K562 (cell line): ENCODE data around the gene MEIKIN.

Experiments
- EZH2 ChIP-seq: IDR thresholded peaks from 2 replicates; pipeline ENCODE4 v1.6.1; 2012; ENCODE audit warnings: low read depth, mild to moderate bottlenecking, inconsistent platforms, low read length, borderline replicate concordance
- HMG20B ChIP-seq: fragments of 250-450 bp; sonication (Bioruptor Pico); IDR thresholded peaks from 2 replicates; pipeline ENCODE4 v1.5.0; 2021; ENCODE audit warnings: mild to moderate bottlenecking
- KDM1A ChIP-seq, 2 experiments: fragments of 450-650 bp; IDR thresholded peaks; 2 replicates each; pipeline ENCODE4 v1.6.1; 2016; ENCODE audit warnings: mild to moderate bottlenecking in 2 of 2
- SMC3 ChIP-seq: conservative IDR thresholded peaks from 2 replicates; pipeline ENCODE4 v1.6.1; 2011; ENCODE audit warnings: low read depth, low read length, improper control_type of control experiment; ENCODE audit not compliant: insufficient read depth
- SNIP1 ChIP-seq: fragments of 450-650 bp; IDR thresholded peaks from 2 replicates; pipeline ENCODE4 v1.7.1; 2017; ENCODE audit warnings: low read depth, mild to moderate bottlenecking
- SRSF1 ChIP-seq: fragments of 200-400 bp; formaldehyde crosslinking; IDR thresholded peaks from 2 replicates; pipeline ENCODE4 v1.6.1; 2017; ENCODE audit warnings: mild to moderate bottlenecking, low read depth, low read length, moderate library complexity
- TF ChIP-seq, protein P1 (sequence below): fragments of 250-450 bp; sonication (Bioruptor Pico); IDR thresholded peaks from 2 replicates; pipeline ENCODE4 v1.4.0; 2020; ENCODE audit warnings: mild to moderate bottlenecking
- TF ChIP-seq, protein P2 (sequence below), 2 experiments: fragments of 450-650 bp; conservative IDR thresholded peaks; 2 replicates each; pipeline ENCODE4 v1.6.1; 2017; ENCODE audit warnings: mild to moderate bottlenecking in 2 of 2, moderate library complexity in 2 of 2
- TF ChIP-seq, protein P3 (sequence below), 3 experiments: IDR thresholded peaks in 2 of 3; conservative IDR thresholded peaks in 1 of 3; 2 replicates each; pipeline ENCODE4 v1.5.1; 2011 to 2012; ENCODE audit warnings: low read length in 3 of 3, mild to moderate bottlenecking in 3 of 3, control low read depth in 2 of 3, improper control_type of control experiment in 1 of 3, inconsistent platforms in 1 of 3, low read depth in 1 of 3, mixed read lengths in 1 of 3, moderate library complexity in 1 of 3; ENCODE audit not compliant: insufficient read depth in 2 of 3

DNA sequence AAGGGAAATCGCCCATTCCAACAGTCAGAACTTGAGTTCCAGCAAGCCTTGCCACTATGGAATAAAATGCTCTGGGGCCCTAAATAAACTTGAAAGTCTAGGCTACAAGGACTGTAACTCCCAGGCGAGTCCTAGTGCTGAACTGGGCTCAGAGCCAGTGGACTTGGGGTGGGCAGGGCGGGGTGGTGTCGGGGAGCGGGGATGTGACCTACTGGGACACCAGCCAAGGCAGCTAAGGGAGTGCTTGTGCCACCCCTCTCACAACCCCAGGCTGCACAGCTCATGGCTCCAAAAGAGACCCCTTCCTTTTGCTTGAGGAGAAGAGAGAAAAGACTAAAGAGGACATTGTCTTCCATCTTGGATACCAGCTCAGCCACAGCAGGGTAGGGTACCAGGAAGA, 61.5 kb downstream of the MEIKIN start:
- TF ChIP-seq EZH2 (no peak), SRSF1 (no peak), SMC3 (no peak), SNIP1 (no peak), HMG20B (no peak), KDM1A (IDR thresholded peaks at IDR 0.05) (no peak)
- TF ChIP-seq, protein P1, sequence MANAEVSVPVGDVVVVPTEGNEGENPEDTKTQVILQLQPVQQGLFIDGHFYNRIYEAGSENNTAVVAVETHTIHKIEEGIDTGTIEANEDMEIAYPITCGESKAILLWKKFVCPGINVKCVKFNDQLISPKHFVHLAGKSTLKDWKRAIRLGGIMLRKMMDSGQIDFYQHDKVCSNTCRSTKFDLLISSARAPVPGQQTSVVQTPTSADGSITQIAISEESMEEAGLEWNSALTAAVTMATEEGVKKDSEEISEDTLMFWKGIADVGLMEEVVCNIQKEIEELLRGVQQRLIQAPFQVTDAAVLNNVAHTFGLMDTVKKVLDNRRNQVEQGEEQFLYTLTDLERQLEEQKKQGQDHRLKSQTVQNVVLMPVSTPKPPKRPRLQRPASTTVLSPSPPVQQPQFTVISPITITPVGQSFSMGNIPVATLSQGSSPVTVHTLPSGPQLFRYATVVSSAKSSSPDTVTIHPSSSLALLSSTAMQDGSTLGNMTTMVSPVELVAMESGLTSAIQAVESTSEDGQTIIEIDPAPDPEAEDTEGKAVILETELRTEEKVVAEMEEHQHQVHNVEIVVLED (CRISPR knock-in tag) = no peak
- TF ChIP-seq, protein P2, sequence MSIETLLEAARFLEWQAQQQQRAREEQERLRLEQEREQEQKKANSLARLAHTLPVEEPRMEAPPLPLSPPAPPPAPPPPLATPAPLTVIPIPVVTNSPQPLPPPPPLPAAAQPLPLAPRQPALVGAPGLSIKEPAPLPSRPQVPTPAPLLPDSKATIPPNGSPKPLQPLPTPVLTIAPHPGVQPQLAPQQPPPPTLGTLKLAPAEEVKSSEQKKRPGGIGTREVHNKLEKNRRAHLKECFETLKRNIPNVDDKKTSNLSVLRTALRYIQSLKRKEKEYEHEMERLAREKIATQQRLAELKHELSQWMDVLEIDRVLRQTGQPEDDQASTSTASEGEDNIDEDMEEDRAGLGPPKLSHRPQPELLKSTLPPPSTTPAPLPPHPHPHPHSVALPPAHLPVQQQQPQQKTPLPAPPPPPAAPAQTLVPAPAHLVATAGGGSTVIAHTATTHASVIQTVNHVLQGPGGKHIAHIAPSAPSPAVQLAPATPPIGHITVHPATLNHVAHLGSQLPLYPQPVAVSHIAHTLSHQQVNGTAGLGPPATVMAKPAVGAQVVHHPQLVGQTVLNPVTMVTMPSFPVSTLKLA (conservative IDR thresholded peaks at IDR 0.05) = no peak
- TF ChIP-seq, protein P3, sequence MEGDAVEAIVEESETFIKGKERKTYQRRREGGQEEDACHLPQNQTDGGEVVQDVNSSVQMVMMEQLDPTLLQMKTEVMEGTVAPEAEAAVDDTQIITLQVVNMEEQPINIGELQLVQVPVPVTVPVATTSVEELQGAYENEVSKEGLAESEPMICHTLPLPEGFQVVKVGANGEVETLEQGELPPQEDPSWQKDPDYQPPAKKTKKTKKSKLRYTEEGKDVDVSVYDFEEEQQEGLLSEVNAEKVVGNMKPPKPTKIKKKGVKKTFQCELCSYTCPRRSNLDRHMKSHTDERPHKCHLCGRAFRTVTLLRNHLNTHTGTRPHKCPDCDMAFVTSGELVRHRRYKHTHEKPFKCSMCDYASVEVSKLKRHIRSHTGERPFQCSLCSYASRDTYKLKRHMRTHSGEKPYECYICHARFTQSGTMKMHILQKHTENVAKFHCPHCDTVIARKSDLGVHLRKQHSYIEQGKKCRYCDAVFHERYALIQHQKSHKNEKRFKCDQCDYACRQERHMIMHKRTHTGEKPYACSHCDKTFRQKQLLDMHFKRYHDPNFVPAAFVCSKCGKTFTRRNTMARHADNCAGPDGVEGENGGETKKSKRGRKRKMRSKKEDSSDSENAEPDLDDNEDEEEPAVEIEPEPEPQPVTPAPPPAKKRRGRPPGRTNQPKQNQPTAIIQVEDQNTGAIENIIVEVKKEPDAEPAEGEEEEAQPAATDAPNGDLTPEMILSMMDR (IDR thresholded peaks at IDR 0.05 in 2 of 3, conservative IDR thresholded peaks at IDR 0.05 in 1 of 3; ENCODE audit: insufficient read depth in 2 of 3, low read depth in 1 of 3, low read length in 3 of 3) = no peak
